H9 (cell line): Measurements from ENCODE around the gene GPC3. TPM values are rescaled to one million over a fixed set of nuclear protein-coding genes. Genes with fewer than 3 reads are reported as not detected.

ENCODE experiments used
- DNase-seq: peaks from one replicate; pipeline ENCODE4 v3.0.0-alpha.2; 2017
- H2AFZ ChIP-seq: one replicate; pipeline ENCODE4 v1.6.1; 2013; ENCODE audit warnings: mild to moderate bottlenecking, low read length, control low read depth, moderate library complexity
- H2AK5ac ChIP-seq: 2 replicates; pipeline ENCODE4 v1.6.1; 2013; ENCODE audit warnings: low read length, control low read depth, mixed read lengths; ENCODE audit not compliant: insufficient read length
- H2BK120ac ChIP-seq: one replicate; pipeline ENCODE4 v1.6.1; 2013; ENCODE audit warnings: low read depth, mild to moderate bottlenecking, low read length, control low read depth, inconsistent platforms; ENCODE audit not compliant: poor library complexity, severe bottlenecking
- H2BK12ac ChIP-seq: 2 replicates; pipeline ENCODE4 v1.6.1; 2013; ENCODE audit warnings: low read length, control low read depth, mixed read lengths, low read depth; ENCODE audit not compliant: insufficient read length
- H2BK15ac ChIP-seq: 2 replicates; pipeline ENCODE4 v1.6.1; 2013; ENCODE audit warnings: low read depth, low read length, control low read depth
- H2BK20ac ChIP-seq: one replicate; pipeline ENCODE4 v1.6.1; 2013; ENCODE audit warnings: low read depth, mild to moderate bottlenecking, low read length, control low read depth, inconsistent platforms; ENCODE audit not compliant: poor library complexity, severe bottlenecking
- H2BK5ac ChIP-seq: 2 replicates; pipeline ENCODE4 v1.6.1; 2013; ENCODE audit warnings: low read length, control low read depth, mixed read lengths; ENCODE audit not compliant: insufficient read length
- H3K14ac ChIP-seq: 2 replicates; pipeline ENCODE4 v1.6.1; 2013; ENCODE audit warnings: low read length, control low read depth; ENCODE audit not compliant: insufficient read depth
- H3K18ac ChIP-seq: 2 replicates; pipeline ENCODE4 v1.6.1; 2013; ENCODE audit warnings: low read depth, mild to moderate bottlenecking, mixed read lengths, low read length, control low read depth; ENCODE audit not compliant: insufficient read length
- H3K23ac ChIP-seq: 2 replicates; pipeline ENCODE4 v1.6.1; 2013; ENCODE audit warnings: low read length, control low read depth, mixed read lengths, low read depth; ENCODE audit not compliant: insufficient read length
- H3K23me2 ChIP-seq: 2 replicates; pipeline ENCODE4 v1.6.1; 2013; ENCODE audit warnings: low read depth, mild to moderate bottlenecking, mixed read lengths, low read length, control low read depth; ENCODE audit not compliant: insufficient read length, poor library complexity, severe bottlenecking
- H3K27ac ChIP-seq: 2 replicates; pipeline ENCODE4 v1.5.1; 2013; ENCODE audit warnings: low read length, control low read depth, mixed read lengths, low read depth; ENCODE audit not compliant: insufficient read length
- H3K27me3 ChIP-seq: 2 replicates; pipeline ENCODE4 v1.6.1; 2013; ENCODE audit warnings: low read length, control low read depth, inconsistent platforms; ENCODE audit not compliant: insufficient read depth
- H3K4ac ChIP-seq: 2 replicates; pipeline ENCODE4 v1.6.1; 2013; ENCODE audit warnings: low read depth, mild to moderate bottlenecking, control low read depth, inconsistent platforms, low read length, moderate library complexity
- H3K4me1 ChIP-seq: 2 replicates; pipeline ENCODE4 v1.6.1; 2013; ENCODE audit warnings: low read length, control low read depth, inconsistent platforms; ENCODE audit not compliant: insufficient read depth
- H3K4me2 ChIP-seq: 2 replicates; pipeline ENCODE4 v1.6.1; 2013; ENCODE audit warnings: low read length, control low read depth, mixed read lengths; ENCODE audit not compliant: insufficient read length, insufficient read depth
- H3K56ac ChIP-seq: 2 replicates; pipeline ENCODE4 v1.6.1; 2013; ENCODE audit warnings: low read depth, mild to moderate bottlenecking, mixed read lengths, low read length, control low read depth; ENCODE audit not compliant: insufficient read length
- H3K79me1 ChIP-seq: 2 replicates; pipeline ENCODE4 v1.6.1; 2013; ENCODE audit warnings: low read depth, mild to moderate bottlenecking, moderate library complexity, low read length, control low read depth, inconsistent platforms; ENCODE audit not compliant: insufficient read depth, poor library complexity, severe bottlenecking
- H3K79me2 ChIP-seq: 2 replicates; pipeline ENCODE4 v1.6.1; 2013; ENCODE audit warnings: low read length, control low read depth, inconsistent platforms; ENCODE audit not compliant: insufficient read depth
- H3K9ac ChIP-seq: 2 replicates; pipeline ENCODE4 v1.6.1; 2013; ENCODE audit warnings: low read length, control low read depth, mixed read lengths; ENCODE audit not compliant: insufficient read length; ENCODE audit errors: extremely low read depth
- H3K9me3 ChIP-seq: one replicate; pipeline ENCODE4 v1.6.1; 2013; ENCODE audit warnings: low read depth, low read length, inconsistent platforms; ENCODE audit not compliant: control insufficient read depth
- H3T11ph ChIP-seq: one replicate; pipeline ENCODE4 v1.6.1; 2013; ENCODE audit warnings: mild to moderate bottlenecking, low read length, control low read depth, inconsistent platforms
- H4K20me1 ChIP-seq: one replicate; pipeline ENCODE4 v1.6.1; 2013; ENCODE audit not compliant: control insufficient read depth, insufficient read length, insufficient read depth
- H4K5ac ChIP-seq: 2 replicates; pipeline ENCODE4 v1.6.1; 2013; ENCODE audit warnings: low read depth, mild to moderate bottlenecking, mixed read lengths, low read length, control low read depth; ENCODE audit not compliant: insufficient read length
- H4K8ac ChIP-seq: replicated peaks from 2 replicates; pipeline ENCODE4 v1.6.1; 2013; ENCODE audit warnings: low read length, control low read depth, mixed read lengths, low read depth; ENCODE audit not compliant: insufficient read length
- H4K91ac ChIP-seq: 2 replicates; pipeline ENCODE4 v1.6.1; 2013; ENCODE audit warnings: low read depth, mild to moderate bottlenecking, moderate library complexity, mixed read lengths, low read length, control low read depth; ENCODE audit not compliant: insufficient read length
- H3K27ac Mint-ChIP-seq, 3 experiments: 2 replicates in 2 of 3; 3 replicates in 1 of 3; pipeline ENCODE4 v1.8.0; 2020 to 2021; ENCODE audit warnings: mixed read lengths in 3 of 3, mild to moderate bottlenecking in 1 of 3, moderate library complexity in 1 of 3
- H3K27me3 Mint-ChIP-seq: 2 replicates; pipeline ENCODE4 v1.8.0; 2021; ENCODE audit warnings: low read depth, mild to moderate bottlenecking, moderate library complexity, mixed read lengths
- H3K36me3 Mint-ChIP-seq, 3 experiments: 2 replicates in 2 of 3; 3 replicates in 1 of 3; pipeline ENCODE4 v1.8.0; 2020 to 2021; ENCODE audit warnings: low read depth in 3 of 3, mixed read lengths in 3 of 3; ENCODE audit not compliant: insufficient read depth in 1 of 3
- H3K4me1 Mint-ChIP-seq, 2 experiments: 2 replicates each; pipeline ENCODE4 v1.8.0; 2020; ENCODE audit warnings: mixed read lengths in 2 of 2
- H3K4me3 Mint-ChIP-seq, 2 experiments: 2 replicates in 1 of 2; 3 replicates in 1 of 2; pipeline ENCODE4 v1.8.0; 2020 to 2021; ENCODE audit warnings: mild to moderate bottlenecking in 2 of 2, mixed read lengths in 2 of 2, moderate library complexity in 1 of 2
- H3K9me3 Mint-ChIP-seq, 2 experiments: 2 replicates in 1 of 2; 3 replicates in 1 of 2; pipeline ENCODE4 v1.8.0; 2020; ENCODE audit warnings: mild to moderate bottlenecking in 2 of 2, mixed read lengths in 2 of 2, moderate library complexity in 1 of 2
- CTCF ChIP-seq: fragments of 200-600 bp; sonication (generic); conservative IDR thresholded peaks from 3 replicates; pipeline ENCODE4 v1.8.0; 2021; ENCODE audit warnings: antibody characterized with exemption, mild to moderate bottlenecking
- WGBS: extraction: QIAGEN DNeasy Blood & Tissue Kit; methylation state at CpG from one replicate; pipeline ENCODE4 v1.1.7; 2013; ENCODE audit warnings: missing lambda C conversion rate, low lambda C conversion rate, mixed read lengths; ENCODE audit not compliant: insufficient read length; ENCODE audit errors: extremely low coverage; 5-methylcytosine and 5-hydroxymethylcytosine counted together
- total RNA-seq: library from RNA; stranded (reverse); gene quantifications from 2 replicates; pipeline ENCODE4 v1.2.1, GENCODE V29; 2021

Gene GPC3
- total RNA-seq, 1 experiment from 2014 or later: 108 TPM

- no peak overlapping the region for H3K56ac ChIP-seq
- peaks cover 8% of the 10 kb centered on the region; the same call in 1 of the 2 replicates for H3K27me3 ChIP-seq
- no CpG with 5 or more reads among the region's 3 CpGs for WGBS
- H4K8ac ChIP-seq: no peak overlapping the region
- no peaks in the 10 kb centered on the region for H3K9me3 ChIP-seq
- Mint-ChIP-seq H3K27ac (no peak overlapping the region), H3K4me1 (peaks cover 47 to 69% of the 10 kb centered on the region in 2 experiments), H3K9me3 (no peaks in the 10 kb centered on the region), H3K4me3 (no peak overlapping the region), H3K27me3 (peaks cover 16% of the 10 kb centered on the region), H3K36me3 (peaks cover 0 to 10% (median 0%) of the 10 kb centered on the region in 3 experiments; a peak in 2 of 7 replicates)
- H2AFZ ChIP-seq: no peak overlapping the region
- no peak for TF ChIP-seq CTCF
- no peak overlapping the region for H2BK15ac ChIP-seq
- no peak overlapping the region for H3K18ac ChIP-seq
- no peak for DNase-seq
- no peak overlapping the region for H3K23ac ChIP-seq
- no peak overlapping the region for H2BK12ac ChIP-seq
- no peak overlapping the region for H3K14ac ChIP-seq
- H3K4ac ChIP-seq: no peak overlapping the region
- no peak overlapping the region for H3K4me2 ChIP-seq
- no peak overlapping the region for H2BK5ac ChIP-seq
- H3K27ac ChIP-seq: no peak overlapping the region
- no peaks in the 10 kb centered on the region for H3K79me1 ChIP-seq
- no peak overlapping the region for H4K91ac ChIP-seq
- H2BK20ac ChIP-seq: no peak overlapping the region
- H3K4me1 ChIP-seq: peaks cover 15% of the 10 kb centered on the region; the same call in 1 of the 2 replicates
- H2AK5ac ChIP-seq: no peak overlapping the region
- no peaks in the 10 kb centered on the region for H4K20me1 ChIP-seq
- no peak overlapping the region for H3K9ac ChIP-seq
- no peak overlapping the region for H2BK120ac ChIP-seq
- H3K79me2 ChIP-seq: no peaks in the 10 kb centered on the region
- H4K5ac ChIP-seq: no peak overlapping the region
- no peak overlapping the region for H3T11ph ChIP-seq
- peaks cover 9% of the 10 kb centered on the region for H3K23me2 ChIP-seq
These were observed 5.7 kb downstream of the GPC3 start for GRCh38 chrX:133979641-133980230.
